HG03460 (cell line): Measurements from ENCODE around the gene VAPB.
"Not testable (repeated sequence)": the region's sequence is repeated elsewhere in the genome, so short reads cannot be mapped to it uniquely, and the experiment has no call there.

Experiments
- ATAC-seq: cut with Tn5 transposase; IDR thresholded peaks from one replicate; pipeline ENCODE4 v1.9.1; 2021; ENCODE audit not compliant: unreplicated experiment

The VAPB gene

DNA sequence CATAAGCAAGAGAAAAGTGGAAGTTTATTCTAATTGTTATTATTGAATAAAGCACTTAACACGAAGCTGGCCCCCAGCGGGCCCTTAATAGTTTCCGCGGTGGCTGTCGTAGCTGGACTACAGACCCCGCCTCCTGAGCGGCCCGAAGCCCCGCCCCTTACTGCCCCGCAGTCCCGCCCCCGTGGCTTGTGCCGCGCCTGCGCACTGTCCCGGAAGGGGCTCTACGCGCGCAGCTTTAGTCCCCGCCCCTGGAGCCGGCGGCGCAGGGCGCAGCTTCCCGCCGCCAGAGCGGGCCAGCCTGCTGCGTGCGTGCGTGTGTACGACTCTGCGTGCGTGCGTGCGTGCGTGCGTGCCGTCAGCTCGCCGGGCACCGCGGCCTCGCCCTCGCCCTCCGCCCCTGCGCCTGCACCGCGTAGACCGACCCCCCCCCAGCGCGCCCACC is at the start of gene VAPB:
Gene VAPB, plus strand, starts transcription at position 348 of the 442 bp plus-strand sequence. CDS start 231 bp downstream, outside the sequence.
- peak; percentile 98 for ATAC-seq

- ATAC-seq: no peak
Observed at GRCh38 chr20:58339741-58340140, 49.3 kb upstream of the VAPB start.

- ATAC-seq: no peak
Observed at GRCh38 chr20:58340151-58340550, 48.9 kb upstream of the VAPB start.

DNA sequence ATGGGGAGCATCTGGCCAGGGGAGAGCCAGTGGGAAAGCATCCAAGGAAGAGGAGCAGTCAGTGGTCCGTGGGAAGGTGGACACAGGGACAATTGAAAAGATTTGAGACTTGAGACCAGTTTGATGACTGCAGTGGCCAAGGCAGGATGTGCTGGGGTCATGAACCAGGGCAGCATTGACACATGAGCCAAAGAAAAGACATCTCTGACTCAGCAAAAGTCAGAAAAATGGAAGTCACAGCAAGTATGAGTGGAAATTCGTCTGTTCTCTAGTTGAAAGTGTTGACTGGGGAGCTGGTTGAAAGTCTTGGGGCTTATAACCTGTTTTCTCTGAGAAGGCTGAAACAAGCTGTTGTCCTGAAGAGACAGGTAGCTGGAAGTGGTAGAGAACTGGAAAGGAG is 48.2 kb upstream of the VAPB start:
- no peak for ATAC-seq

DNA sequence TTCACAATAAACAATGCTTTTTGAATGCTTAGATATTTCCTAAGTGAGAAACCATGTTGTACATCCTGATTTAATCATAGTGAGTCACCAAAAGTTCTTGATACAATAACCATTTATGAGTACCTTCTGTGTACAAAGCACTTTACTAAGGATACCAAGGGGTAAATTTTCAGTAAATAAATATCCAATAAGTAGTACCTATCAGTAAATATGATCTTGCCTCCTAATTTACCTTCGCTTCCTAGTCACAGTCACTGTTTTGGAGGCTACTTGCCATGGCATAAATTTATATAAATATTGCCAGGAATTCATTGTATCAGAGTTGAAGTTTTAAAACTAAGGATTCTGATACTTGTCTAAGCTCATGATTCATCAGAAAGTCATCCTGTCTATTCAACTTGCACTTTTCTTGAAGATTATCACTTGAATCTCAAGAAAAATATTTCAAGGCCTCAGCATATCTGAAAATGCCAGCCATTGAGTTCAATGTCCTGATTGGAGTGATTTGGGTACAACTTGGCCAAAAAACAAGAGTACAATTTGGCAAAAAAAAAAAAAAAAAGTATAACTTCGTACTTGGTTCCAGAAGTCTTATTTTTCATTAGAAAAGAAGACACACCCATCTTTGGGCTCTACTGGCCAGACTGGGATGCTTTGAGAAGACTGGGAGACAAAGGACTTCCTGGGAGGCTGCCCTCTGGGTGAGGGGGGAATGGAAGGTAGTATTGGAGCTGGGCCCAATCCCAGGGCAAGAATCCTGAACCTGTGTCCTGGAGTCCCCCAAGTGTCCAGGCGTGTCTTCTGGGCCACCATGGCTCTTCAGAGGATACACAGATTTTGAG is 46.7 kb upstream of the VAPB start:
- no peak for ATAC-seq

- ATAC-seq: no peak
Observed at GRCh38 chr20:58344741-58345140, 44.3 kb upstream of the VAPB start.

- no peak for ATAC-seq
Observed at GRCh38 chr20:58349570-58349969, 39.5 kb upstream of the VAPB start.

DNA sequence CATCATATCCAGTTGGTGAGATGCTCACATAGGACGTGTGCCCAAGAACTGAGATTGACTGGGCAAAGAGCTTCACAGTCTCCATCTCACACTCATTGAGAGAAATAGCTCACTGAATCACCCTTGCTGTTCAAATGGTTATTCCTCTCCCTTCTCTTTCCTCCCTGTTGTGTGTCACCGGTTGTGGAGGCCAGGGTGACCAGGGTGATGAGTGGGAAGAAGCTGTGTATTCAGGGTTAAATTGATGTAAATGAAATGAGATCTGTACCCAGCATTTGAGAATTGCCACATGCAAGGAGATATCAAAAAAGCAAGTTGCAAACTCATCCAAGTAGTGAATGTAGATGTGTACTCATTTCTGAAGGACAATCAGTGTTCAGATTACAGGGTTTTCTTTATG is 36.6 kb upstream of the VAPB start:
- no peak for ATAC-seq

DNA sequence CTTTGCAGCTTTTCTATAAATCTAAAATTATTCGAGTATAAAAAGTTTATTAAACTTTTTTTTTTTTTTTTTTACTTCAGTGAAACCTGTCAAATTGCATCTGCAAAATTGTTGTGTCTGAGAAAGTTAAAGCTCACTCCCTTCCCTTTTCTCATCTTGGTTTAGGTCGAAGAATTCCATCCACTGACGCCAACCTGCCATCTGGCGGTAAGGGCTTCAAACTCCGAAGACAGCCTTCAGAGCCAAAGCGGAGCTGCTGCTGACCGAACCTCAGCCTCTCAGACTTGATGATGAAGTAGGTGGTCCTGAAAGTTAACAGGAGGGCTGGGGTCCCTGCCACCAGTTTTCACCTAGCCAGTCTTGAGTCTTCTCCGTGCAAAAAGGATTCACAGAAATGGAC is 29.6 kb upstream of the VAPB start:
- no peak for ATAC-seq

DNA sequence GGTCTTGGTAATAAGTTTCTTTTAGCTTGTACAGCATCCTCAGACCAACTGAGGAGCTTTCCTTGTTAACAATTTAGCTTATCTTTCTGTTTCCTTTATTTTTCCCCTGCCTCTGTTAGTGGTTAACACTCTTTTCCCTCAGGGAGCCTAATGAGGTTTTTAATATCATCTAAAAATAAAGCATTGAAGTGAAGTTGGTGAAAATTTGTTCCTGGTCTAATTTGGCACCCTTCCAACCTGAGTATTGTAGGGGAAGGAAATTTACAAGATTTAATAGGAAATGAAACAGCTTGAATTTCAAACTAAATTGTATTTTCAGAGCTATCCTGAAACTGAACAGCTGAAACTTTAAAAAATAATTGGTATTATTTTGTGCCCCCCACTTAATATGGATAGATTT is 28.1 kb upstream of the VAPB start:
- no peak for ATAC-seq

DNA sequence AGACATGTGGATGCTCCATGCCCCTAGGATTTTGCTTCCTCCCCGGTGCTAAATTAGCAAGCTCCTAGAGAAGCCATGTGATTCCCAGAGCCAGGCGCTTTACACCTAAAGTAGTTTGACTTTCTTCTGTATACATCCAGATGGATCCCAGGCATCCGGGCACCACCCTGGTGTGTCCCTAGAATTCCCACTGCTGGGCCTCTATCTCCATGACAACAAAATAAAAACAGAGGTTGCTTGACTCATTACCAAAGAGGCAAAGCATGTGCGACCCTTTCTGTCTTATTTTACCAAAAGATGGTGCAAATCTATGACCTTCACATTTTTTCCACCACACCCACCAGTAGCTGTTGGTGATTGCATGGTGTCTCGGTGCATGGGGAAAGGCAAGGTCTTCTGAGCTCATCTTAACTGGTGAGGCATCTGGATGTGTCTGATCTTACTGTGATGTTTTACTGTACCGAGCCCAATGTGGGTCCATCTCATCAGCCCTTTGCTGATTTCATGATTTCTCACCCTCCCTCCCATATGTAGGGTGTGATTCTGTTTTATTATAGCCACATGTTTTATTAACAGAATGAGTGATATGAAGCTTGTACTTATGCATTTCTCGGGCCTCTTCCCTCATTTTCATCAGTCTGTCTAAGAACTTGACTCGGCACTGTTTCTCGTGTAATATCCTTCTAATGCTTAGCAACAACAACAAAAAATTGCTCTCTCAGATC is 27.4 kb upstream of the VAPB start:
- no peak for ATAC-seq

DNA sequence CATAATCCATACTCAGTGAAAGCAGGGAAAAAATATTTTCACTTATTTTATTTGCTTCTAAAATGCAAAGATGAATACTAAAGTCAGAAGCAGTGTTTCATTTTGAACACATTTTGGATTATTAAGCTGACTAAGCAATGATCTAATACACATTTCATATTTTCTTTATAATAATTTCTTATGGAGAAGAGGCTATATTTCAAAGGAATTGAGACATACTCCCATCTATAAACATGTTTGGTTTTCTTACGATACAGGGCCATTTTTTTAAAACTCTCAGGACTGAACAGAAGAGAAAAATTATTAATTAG is 26.9 kb upstream of the VAPB start:
- no peak for ATAC-seq

GRCh38 chr20:58362970-58363369 is 26.1 kb upstream of the VAPB start:
- no peak for ATAC-seq

DNA sequence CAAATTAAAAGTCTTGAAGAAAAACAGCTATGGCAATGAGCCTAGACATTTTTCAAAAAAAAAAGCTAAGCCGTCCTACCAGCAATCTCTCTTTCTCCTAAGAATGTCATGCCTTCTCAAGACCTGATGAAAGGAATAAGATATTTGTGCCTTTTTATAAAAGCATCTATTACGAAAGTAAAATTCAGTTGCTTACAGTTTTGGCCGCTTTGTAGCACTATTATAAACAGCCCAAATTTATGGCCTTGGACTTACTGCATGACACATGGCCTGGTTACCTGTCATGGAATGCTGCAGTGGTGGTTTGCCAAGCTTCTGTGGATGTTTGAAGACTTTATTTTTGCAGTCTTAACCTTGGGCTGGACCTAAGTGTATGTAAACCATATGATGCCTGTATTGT is 22.2 kb upstream of the VAPB start:
- ATAC-seq: no peak

DNA sequence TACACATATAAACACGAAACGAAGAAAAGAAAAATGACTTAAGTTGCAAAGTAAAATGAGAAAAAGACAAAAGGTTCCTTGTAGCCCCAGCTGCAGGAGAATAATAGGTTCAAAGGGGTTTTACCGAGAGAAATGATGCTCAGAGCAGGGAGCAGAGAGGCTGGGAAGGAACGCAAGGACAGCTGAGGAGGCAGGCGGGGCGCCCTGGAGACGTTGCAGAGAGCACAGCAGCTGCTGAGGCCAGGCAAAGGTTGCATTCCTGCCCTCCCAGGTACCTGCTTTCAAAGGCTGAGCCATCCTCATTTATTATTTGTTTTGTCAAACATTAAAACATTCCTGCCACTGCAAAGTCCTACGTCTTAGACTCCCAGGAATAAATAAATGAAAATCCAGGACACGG is 16.2 kb upstream of the VAPB start:
- ATAC-seq: no peak

DNA sequence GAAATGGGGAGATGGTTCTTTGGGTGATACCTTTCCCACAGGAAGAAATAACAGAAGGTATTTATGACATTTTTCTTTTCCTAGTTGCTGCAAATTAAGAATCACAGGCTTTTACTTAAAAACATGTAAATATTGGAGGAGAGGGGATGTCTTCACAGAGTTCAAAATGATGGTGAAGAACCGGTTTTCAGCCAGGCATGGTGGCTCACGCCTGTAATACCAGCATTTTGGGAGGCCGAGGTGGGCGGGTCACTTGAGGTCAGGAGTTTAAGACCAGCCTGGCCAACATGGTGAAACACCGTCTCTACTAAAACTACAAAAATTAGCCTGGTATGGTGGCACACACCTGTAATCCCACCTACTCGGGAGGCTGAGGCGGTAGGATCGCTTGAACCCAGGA is 15.7 kb upstream of the VAPB start:
- ATAC-seq: not testable (repeated sequence)

DNA sequence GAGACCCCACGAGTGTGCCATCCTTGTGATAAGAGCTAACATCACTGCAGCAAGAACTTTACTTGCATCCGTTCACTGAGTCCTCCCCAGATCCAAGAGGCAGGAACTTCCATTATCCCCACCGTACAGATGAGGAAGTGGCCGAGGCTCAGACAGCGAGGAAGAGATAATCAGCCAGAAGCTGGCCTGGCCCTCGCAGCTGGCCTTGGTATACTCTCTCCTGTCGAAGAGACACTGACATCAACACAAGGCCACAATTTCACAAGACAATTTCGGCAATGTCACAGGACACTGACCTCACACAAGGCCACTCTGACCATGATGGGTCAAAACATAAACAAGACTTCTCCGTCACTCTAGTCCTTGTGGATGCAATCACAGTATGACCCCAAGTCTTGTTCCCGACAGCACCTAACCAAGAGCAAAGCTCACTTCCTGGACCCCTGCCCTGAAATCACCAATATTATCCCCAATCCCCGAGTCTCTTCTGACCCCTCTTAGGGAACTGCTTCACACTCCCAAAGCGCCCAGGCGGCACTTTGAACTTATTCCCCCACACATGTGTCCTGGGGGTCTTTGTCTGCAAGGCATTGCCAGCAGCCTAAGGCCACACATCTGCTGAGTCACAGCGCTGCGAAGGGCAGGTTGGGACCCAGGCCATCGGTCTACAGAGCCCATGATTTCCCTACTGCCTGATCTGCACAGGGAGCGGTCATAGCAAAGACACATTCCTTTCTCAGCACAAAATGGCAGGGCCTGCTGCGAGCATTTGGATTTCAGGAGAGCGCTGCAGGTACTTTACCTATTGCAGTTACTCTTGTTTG is 14.8 kb upstream of the VAPB start:
- ATAC-seq: no peak

GRCh38 chr20:58374906-58375758 is 13.9 kb upstream of the VAPB start:
- ATAC-seq: no peak

DNA sequence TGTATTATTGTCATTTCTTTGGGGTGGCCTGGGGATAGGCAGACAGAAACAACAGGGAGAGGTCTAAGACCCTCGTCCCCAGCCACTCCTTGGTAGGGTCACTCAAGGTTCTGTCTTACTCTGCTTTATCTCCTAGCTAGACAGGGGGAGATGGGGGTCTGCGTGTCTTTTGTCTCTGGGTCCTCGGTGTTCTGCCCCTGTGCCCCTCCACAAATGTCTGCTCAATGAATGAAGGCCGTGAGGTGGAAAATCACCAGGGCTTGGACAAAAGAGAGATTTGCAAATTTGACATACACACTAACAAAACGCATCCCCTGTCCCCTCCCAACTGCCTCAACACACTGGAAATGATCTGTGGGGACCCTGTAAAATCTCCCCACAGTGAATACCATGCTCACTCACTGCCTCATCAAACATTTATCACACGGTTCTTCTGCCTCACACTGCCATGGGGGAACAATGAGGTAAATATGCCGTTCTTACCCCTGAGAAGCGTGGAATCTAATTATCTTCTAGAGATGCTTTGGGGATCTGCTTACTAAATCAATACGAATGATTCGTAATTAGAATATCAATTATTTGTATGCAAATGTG is 13.2 kb upstream of the VAPB start:
- no peak for ATAC-seq

GRCh38 chr20:58377017-58377416 is 12.0 kb upstream of the VAPB start:
- ATAC-seq: no peak
